H1 (cell line): ENCODE results near the gene LAMTOR4. TPM values are rescaled to one million over a fixed set of nuclear protein-coding genes. Genes with fewer than 3 reads are reported as not detected.

Experiments used
- RNF2 ChIP-seq: fragments of 200-900, 300-1000 bp; sonication (generic); IDR thresholded peaks from 2 replicates; pipeline ENCODE4 v1.7.1; 2016; ENCODE audit warnings: borderline replicate concordance, low read depth, mild to moderate bottlenecking, antibody characterized with exemption, low read length; ENCODE audit not compliant: poor library complexity, severe bottlenecking; ENCODE audit errors: missing control alignments
- polyA plus RNA-seq, 7 experiments: library from polyadenylated mRNA; depleted of rRNA in 3 of 7; stranded (reverse) in 5 of 7; unstranded in 2 of 7; fragments of >200 nt in 5 of 7; fragments of 200-250 nt in 2 of 7; gene quantifications; 1 replicate in 5 of 7; 2 replicates in 1 of 7; 4 replicates in 1 of 7; pipeline versions ENCODE4 v1.2.1 to v1.2.3, GENCODE V29; 2011 to 2013; ENCODE audit warnings: missing spikeins in 2 of 7, mixed read lengths in 2 of 7
- total RNA-seq: library from RNA; stranded (reverse); fragmentation: NEBNext Ultra II Directional; extraction: Animal tissue kit (Norgen Biotek cat#: 25700); gene quantifications from 2 replicates; pipeline ENCODE4 v1.2.1, GENCODE V29; 2021

LAMTOR4 gene
- total and polyA plus RNA-seq, 2 of the 8 experiments (the other 6 are each of a cell fraction or from before 2014, with no cell fraction given): 153 to 622 TPM

DNA sequence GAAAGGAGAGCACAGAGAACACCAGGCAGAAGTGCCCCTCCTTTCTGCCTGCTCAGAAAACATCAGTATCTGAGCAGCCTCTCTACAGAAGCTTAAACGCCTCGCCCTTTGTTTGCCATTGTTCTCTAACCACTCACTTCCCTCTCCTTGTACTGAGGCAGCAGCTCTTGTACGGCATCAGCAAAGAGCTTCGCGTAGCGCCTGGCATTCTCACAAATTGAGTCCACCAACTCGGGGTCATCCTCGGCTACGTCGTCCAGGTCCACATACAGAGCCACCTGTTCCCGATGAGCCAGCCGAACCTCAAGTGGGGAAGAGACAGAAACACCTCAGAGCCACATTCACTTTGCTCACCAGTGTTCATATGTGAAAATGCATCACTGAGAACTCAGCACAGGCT is 49.3 kb upstream of the LAMTOR4 start (continued):
- TF ChIP-seq RNF2: no peak
- TF ChIP-seq, all 59 proteins: peak for 2
